ENCODE data around the gene ZCCHC2. TPM values are rescaled to one million over a fixed set of nuclear protein-coding genes. Genes with fewer than 3 reads are reported as not detected.

Gene ZCCHC2
- total RNA-seq, 6 experiments from 2014 or later, result 18.9 to 26.6 (median 23.5) TPM

DNA sequence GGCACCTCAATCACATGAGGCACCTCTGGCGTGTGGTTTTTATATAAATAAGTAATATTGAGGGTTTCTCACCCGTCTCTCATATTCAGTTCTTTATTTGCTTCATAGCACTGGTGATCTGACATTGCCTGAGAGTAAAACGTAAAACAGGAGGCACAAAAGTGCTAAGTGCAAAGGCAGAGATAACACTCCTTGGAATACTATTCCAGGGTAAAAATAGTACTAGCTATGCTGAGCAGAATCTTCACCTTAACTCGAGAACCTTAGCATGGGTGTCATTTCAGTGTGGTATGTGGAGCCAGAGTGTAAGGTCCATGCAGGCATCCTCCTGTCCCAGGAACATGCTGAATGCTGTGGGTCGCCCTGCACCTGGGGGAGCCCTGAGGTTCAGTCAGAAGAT is 26.9 kb downstream of the ZCCHC2 start:
- H3K36me3 ChIP-seq, result peaks cover 0 to 74% (median 19%) of the 10 kb centered on the region in 4 donors
- intact Hi-C loops (cut with DNase I), result no loop called here
- no peak for TF ChIP-seq POLR2A (IDR thresholded peaks at IDR 0.05)
- TF ChIP-seq, protein P1, sequence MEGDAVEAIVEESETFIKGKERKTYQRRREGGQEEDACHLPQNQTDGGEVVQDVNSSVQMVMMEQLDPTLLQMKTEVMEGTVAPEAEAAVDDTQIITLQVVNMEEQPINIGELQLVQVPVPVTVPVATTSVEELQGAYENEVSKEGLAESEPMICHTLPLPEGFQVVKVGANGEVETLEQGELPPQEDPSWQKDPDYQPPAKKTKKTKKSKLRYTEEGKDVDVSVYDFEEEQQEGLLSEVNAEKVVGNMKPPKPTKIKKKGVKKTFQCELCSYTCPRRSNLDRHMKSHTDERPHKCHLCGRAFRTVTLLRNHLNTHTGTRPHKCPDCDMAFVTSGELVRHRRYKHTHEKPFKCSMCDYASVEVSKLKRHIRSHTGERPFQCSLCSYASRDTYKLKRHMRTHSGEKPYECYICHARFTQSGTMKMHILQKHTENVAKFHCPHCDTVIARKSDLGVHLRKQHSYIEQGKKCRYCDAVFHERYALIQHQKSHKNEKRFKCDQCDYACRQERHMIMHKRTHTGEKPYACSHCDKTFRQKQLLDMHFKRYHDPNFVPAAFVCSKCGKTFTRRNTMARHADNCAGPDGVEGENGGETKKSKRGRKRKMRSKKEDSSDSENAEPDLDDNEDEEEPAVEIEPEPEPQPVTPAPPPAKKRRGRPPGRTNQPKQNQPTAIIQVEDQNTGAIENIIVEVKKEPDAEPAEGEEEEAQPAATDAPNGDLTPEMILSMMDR (IDR thresholded peaks at IDR 0.05), result no peak
- ATAC-seq (no peak), DNase-seq (no peak)
- no peaks in the 10 kb centered on the region for H3K9me3 ChIP-seq
- no peaks in the 10 kb centered on the region for H3K4me1 ChIP-seq
- H3K27ac ChIP-seq, result no peak overlapping the region
- H3K27me3 ChIP-seq, result no peaks in the 10 kb centered on the region
- H3K4me3 ChIP-seq, result no peak overlapping the region
- 79% methylated on average over 4 of the region's 5 CpGs for WGBS (ENCODE audit: insufficient coverage, low coverage, low lambda C conversion rate, missing lambda C conversion rate)

DNA sequence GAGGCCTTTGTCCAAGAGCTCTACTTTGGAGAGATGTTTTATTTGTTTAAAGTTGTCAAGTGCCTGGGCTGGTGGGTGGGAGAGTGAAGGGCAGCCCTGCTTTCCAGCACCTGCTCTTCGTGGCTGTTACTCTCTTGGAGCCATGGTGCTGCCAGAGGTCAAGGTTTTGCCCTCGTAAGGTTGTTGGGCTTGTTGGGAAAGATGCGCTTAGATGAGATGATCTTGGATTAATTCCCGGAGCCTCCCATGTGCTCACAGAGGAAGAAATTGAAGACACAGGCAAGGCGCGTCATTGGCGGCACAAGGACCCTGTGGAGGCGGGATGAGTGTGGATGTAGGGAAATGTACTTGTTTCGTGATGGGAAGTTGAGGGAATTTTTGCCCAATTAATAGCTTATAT is 27.9 kb downstream of the ZCCHC2 start:
- DNase-seq (no peak), ATAC-seq (peak in 1 of 4 donors; percentile 47)
- Histone ChIP-seq H3K4me3 (no peak overlapping the region), H3K27ac (no peak overlapping the region), H3K4me1 (no peaks in the 10 kb centered on the region), H3K36me3 (peaks cover 0 to 73% (median 17%) of the 10 kb centered on the region in 4 donors), H3K27me3 (no peaks in the 10 kb centered on the region), H3K9me3 (no peaks in the 10 kb centered on the region)
- intact Hi-C loops (cut with DNase I), result no loop called here
- 78% methylated on average over 9 of the region's 9 CpGs for WGBS (ENCODE audit: insufficient coverage, low coverage, low lambda C conversion rate, missing lambda C conversion rate)
- no peak for TF ChIP-seq POLR2A (IDR thresholded peaks at IDR 0.05)
- TF ChIP-seq, protein P1 (IDR thresholded peaks at IDR 0.05), result no peak

DNA sequence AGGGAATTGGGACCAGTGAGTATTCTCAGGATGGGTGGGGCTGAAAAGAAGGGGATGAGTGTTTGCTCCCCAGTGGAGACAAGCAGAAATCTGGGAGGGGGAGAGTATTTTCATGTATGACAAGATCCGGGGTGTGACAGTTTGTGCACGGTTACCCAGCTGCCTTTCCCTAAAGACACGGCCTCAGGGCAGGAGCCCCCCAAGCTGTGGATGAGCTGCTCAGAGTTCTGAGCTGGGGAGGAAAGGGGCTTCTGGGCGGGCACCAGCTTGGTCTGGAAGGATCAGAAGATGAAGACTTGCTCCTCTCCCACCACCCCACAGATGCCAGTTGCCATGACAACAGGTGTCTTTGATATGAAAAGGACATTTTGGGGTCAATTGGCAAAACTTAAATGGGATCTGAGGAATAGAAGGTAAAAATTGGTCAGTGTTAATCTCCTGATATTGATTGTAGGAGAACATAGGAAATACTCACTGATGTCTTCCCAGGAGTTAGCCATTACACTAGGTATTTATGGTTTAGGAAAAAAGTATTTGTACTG is 29.2 kb downstream of the ZCCHC2 start:
- H3K27ac ChIP-seq, result no peak overlapping the region
- TF ChIP-seq, protein P1 (IDR thresholded peaks at IDR 0.05), result no peak
- TF ChIP-seq POLR2A (IDR thresholded peaks at IDR 0.05), result no peak
- H3K4me1 ChIP-seq, result no peaks in the 10 kb centered on the region
- H3K27me3 ChIP-seq, result no peaks in the 10 kb centered on the region
- ATAC-seq (no peak), DNase-seq (no peak)
- peaks cover 0 to 73% (median 20%) of the 10 kb centered on the region in 4 donors for H3K36me3 ChIP-seq
- no peaks in the 10 kb centered on the region for H3K9me3 ChIP-seq
- no peak overlapping the region for H3K4me3 ChIP-seq
- intact Hi-C loops (cut with DNase I), result no loop called here
- WGBS (ENCODE audit: insufficient coverage, low coverage, low lambda C conversion rate, missing lambda C conversion rate), result no CpG with 5 or more reads among the region's 4 CpGs

DNA sequence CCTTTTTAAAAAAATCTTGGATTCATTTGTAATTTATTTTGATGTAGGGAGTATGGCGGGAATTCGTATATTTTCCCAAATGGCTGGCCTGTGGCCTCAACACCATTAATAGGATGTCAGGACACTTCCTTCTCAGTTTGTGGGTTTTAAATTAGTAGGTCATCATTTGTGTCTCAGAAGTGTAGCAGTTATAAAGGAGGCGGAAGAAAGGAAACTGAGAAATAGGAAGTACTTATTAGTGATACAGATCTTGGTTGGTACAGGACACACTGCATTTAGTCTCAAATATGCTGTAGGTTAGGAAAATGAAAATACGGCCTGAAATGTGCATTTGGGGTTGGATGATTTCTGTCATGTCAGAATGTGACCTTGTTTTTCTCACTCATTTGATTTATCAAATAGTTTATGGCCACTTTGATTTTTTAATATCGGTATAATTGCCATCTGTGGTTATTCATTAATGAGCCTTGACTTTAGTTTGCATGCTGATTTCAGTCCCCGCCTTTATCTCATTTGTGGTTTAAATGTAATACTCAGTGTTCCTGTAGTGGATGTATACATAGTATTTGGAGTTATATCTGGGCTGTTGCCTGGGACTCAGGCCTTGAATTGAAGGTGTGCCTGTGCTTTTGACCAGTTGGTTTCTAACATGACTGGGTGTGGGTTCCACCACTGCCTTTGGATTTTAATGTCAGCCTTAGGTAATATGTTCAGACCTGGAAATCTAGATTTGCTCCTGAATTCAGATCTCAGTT is 31.4 kb downstream of the ZCCHC2 start:
- Histone ChIP-seq H3K36me3 (peaks cover 0 to 79% (median 33%) of the 10 kb centered on the region in 4 donors), H3K27ac (no peak overlapping the region), H3K4me3 (no peak overlapping the region), H3K4me1 (no peaks in the 10 kb centered on the region), H3K9me3 (no peaks in the 10 kb centered on the region), H3K27me3 (no peaks in the 10 kb centered on the region)
- DNase-seq (no peak), ATAC-seq (peak in 1 of 4 donors; percentile 37)
- TF ChIP-seq, protein P1 (IDR thresholded peaks at IDR 0.05), result no peak
- TF ChIP-seq POLR2A (IDR thresholded peaks at IDR 0.05), result no peak
- intact Hi-C loops (cut with DNase I), result no loop called here
- 67% methylated on average over 6 of the region's 6 CpGs for WGBS (ENCODE audit: insufficient coverage, low coverage, low lambda C conversion rate, missing lambda C conversion rate)

All from right lobe of liver (tissue), 6 donors.